HG02571 (cell line): Measurements from ENCODE around the gene SSH2.

Source experiments
- ATAC-seq: cut with Tn5 transposase; IDR thresholded peaks from one replicate; pipeline ENCODE4 v1.9.1; 2021; ENCODE audit warnings: mild to moderate bottlenecking, moderate library complexity; ENCODE audit not compliant: unreplicated experiment

SSH2 gene

GRCh38 chr17:29579866-29580771 lies 349.9 kb downstream of the SSH2 start:
- ATAC-seq: peak; percentile 76

GRCh38 chr17:29578626-29579485 lies 351.2 kb downstream of the SSH2 start:
- ATAC-seq: no peak

- no peak for ATAC-seq
These were observed 352.4 kb downstream of the SSH2 start for GRCh38 chr17:29577385-29578211.

- ATAC-seq: no peak
These were observed 353.0 kb downstream of the SSH2 start for GRCh38 chr17:29577001-29577370.

GRCh38 chr17:29576214-29577000 lies 353.6 kb downstream of the SSH2 start:
- ATAC-seq: no peak
